Suprapubic skin (tissue), 4 donors: ENCODE data around the gene MARK4.

Source experiments
- EP300 ChIP-seq: sonication (generic); formaldehyde crosslinking; IDR thresholded peaks from one replicate; pipeline ENCODE4 v1.6.1; 2017; ENCODE audit warnings: antibody characterized with exemption
- POLR2A ChIP-seq, 2 donors: fragments of 450-650 bp; IDR thresholded peaks; one replicate each; pipeline ENCODE4 v1.6.1; 2017; ENCODE audit warnings: antibody characterized with exemption in 2 of 2, mild to moderate bottlenecking in 2 of 2, moderate library complexity in 2 of 2
- POLR2AphosphoS5 ChIP-seq, 3 donors: sonication (generic); formaldehyde crosslinking; IDR thresholded peaks; one replicate each; pipeline ENCODE4 v1.6.1; 2017; ENCODE audit warnings: antibody characterized with exemption in 3 of 3
- TF ChIP-seq, protein P1 (sequence below), 2 donors: fragments of 200-600 bp in 1 of 2; fragments of 450-650 bp in 1 of 2; sonication (generic) in 1 of 2; IDR thresholded peaks; one replicate each; pipeline ENCODE4 v1.5.1; 2016 to 2019; ENCODE audit warnings: antibody characterized with exemption in 2 of 2, mild to moderate bottlenecking in 1 of 2, moderate library complexity in 1 of 2

DNA sequence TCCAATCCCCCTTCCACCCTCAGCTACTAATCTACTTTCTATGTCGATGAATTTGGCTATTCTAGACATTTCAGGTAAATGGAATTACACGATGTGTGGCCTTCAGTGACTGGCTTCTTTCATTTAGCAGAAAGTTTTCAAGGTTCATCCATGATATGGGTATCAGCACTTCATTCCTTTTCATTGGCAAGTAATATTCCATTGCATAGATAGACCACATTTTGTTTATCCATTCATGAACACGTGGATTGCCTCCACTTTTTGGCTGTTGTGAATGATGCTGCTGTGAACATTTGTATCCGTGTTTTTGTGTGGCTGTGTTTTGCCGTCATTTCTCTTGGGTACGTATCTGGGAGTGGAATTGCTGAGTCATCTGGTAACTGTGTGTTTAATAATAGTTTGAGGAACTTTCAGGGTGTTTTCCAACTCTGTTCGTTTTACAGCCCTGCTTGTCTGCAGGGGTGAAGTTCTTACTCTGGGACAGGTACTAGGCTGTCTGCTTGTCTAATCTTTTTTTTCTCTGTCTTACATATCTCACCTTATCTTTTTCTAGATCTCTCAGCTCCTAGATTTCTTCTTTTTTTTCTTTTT lies 32.5 kb downstream of the MARK4 start:
- TF ChIP-seq, protein P1, sequence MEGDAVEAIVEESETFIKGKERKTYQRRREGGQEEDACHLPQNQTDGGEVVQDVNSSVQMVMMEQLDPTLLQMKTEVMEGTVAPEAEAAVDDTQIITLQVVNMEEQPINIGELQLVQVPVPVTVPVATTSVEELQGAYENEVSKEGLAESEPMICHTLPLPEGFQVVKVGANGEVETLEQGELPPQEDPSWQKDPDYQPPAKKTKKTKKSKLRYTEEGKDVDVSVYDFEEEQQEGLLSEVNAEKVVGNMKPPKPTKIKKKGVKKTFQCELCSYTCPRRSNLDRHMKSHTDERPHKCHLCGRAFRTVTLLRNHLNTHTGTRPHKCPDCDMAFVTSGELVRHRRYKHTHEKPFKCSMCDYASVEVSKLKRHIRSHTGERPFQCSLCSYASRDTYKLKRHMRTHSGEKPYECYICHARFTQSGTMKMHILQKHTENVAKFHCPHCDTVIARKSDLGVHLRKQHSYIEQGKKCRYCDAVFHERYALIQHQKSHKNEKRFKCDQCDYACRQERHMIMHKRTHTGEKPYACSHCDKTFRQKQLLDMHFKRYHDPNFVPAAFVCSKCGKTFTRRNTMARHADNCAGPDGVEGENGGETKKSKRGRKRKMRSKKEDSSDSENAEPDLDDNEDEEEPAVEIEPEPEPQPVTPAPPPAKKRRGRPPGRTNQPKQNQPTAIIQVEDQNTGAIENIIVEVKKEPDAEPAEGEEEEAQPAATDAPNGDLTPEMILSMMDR (IDR thresholded peaks at IDR 0.05) = no peak
- TF ChIP-seq POLR2A (IDR thresholded peaks at IDR 0.05) (no peak), POLR2AphosphoS5 (IDR thresholded peaks at IDR 0.05) (no peak), EP300 (no peak)
